ENCODE results near the gene NAA80.
"Not testable (repeated sequence)": the region's sequence is repeated elsewhere in the genome, so short reads cannot be mapped to it uniquely, and the experiment has no call there.

NAA80 gene

DNA sequence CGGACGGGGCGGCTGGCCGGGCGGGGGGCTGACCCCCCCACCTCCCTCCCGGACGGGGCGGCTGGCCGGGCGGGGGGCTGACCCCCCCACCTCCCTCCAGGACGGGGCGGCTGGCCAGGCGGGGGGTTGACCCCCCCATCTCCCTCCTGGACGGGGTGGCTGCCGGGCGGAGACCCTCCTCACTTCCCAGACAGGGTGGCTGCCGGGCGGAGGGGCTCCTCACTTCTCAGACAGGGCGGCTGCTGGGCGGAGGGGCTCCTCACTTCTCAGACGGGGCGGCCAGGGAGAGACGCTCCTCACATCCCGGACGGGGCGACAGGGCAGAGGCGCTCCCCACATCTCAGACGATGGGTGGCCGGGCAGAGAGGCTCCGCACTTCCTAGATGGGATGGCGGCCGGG lies 12.8 kb upstream of the NAA80 start:
- DNase-seq: not testable (repeated sequence)

DNA sequence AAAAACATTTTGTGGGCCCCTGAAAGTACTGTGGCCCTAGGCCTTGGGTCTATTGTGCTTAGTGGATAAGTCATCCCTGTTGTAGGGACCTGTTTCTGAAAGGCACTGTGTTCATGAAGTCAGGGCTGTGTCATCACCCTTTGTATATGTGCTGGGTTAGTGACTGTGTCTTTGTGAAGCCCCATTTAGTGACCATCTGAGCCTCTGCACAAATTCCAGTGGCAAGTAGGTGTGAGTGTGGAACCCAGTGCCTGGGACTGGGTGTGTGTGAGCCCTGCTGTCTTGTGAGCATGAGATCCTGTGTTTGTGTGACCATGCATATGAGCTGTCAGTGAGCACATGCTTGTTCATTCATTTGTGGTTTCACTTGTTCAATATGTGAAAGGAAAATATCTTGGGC lies 5.4 kb upstream of the NAA80 start:
- DNase-seq: no peak

DNA sequence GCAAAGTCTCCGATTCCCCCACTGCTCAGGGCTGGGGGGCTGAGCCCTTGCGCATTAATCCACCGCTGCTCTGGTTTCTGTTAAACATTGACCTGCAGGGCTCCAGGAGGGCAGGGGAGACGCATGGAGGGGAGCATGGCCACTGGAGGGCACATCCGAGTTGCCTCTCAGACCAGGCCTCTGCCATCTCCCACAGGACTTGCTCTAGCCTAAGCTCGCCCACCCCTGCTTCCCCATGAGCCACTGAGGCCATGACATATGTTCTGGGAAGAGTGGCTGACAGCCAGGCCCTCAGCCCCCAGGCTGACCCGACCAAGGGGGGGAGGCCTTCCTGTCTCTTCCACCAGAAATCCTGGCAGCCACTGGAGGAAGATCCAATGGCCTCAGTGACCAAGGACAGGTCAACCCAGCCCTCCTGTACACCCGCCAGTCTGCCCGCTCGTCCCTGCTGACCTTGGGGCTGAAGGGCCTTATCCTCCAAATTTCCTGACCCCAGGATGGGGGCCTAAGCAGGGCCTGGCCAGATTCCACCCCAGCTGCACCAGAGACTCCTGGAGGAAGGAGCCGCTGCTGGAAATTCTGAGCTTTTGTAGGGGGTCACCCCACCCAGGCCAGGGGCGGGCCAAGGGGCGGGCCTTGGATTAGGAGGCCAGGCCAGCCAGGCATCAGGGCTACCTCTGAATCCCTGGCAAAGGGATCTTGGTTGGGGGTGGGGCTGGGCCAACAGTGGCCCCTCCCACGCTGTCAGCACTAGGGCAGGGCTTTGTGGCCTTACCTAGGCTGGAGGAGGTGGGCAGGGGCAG lies 4.0 kb upstream of the NAA80 start, which contains the start of gene HYAL1:
Gene HYAL1 (minus strand): TSS at position 562 of the 803 bp plus-strand sequence. CDS start 618 bp downstream, outside the sequence.
- DNase-seq: no peak

- DNase-seq: no peak
Observed at GRCh38 chr3:50302095-50303012, 3.1 kb upstream of the NAA80 start.

DNA sequence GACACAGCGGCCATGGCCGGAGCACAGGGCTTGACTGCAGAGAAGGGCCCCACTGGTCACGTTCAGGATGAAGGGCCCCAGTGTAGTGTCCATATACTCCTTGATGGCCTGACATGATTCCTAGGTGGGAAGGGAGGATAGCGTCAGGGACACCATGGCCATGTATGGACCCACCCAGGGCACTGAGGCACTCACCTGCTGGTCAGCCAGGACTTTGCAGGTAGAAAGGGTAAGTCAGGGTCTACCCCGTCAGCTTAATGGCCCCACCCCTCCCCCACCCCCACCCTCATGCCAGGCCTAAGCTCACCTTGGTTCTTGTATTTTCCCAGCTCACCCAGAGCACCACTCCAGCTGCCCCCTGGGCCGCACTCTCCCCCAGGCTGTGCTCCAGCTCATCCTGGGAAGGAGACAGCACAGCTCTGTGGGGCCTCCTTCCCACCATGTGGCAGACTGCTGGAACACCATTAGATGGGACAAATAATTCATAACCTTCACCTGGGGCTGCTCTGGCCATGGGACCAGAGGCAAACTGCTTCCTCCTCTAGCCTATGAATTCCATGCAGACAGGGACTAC lies 1.6 kb upstream of the NAA80 start:
- DNase-seq: no peak

- DNase-seq: no peak
Observed at GRCh38 chr3:50299929-50300680, 900 bp upstream of the NAA80 start.

DNA sequence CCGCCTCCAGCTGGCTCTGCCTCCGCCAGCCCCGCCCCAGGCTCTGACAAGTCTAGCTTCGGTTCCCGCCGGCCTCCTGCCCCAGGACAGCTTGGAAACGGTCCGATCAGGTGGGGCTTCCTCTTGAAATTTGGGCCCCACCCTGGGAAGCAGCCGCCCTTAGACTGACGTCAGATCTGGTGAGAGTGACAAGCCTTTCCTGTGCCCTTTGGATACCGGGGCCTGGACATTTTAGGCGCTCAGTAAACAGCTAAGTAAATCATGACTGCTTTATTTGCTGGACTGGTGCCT lies 378 bp upstream of the NAA80 start:
- DNase-seq: no peak

DNA sequence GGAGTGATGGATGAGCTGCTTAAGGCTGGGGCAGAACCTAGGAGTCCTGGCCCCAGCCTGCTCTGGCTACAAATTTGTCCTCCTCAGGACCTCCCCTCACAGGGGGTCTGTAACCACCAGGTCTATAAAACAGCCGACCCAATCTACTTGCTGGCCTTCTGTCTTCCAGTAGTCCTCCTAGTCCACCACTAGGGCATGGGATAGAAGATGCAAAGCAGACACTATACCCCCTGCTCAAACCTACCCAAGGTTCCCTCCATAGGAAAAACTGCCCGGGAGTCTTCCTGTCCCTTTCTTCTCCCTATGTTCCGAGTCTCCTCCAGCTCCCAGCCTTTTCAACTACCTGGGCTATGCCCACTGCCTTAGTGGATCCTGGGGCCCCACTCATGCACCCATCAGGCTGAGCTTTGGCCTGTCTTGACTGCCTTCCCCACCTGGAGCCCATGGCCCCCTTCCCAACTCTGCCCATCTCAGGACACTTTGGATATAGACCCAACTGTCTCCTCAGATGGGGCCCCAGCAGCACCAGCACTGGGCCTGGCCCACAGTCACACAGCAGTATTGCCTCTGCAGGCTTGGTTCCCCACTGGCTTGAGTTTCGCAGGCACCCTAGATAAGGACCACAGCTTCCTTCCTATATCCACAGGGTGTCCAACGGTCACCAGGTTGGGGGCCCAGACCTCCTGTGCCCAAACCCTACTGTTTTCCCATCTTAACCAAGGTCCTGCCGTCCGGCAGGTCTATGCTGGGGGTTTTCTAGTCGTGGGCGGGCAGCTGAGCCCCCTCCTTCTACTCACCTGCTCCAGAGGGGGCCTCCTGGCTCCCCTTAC lies 1.1 kb downstream of the NAA80 start:
- no peak for DNase-seq

GRCh38 chr3:50297384-50297775 lies 1.8 kb downstream of the NAA80 start:
- no peak for DNase-seq

- no peak for DNase-seq
Observed at GRCh38 chr3:50296721-50297383, 2.4 kb downstream of the NAA80 start.

GRCh38 chr3:50295553-50296431 lies 3.4 kb downstream of the NAA80 start:
- DNase-seq: no peak

DNA sequence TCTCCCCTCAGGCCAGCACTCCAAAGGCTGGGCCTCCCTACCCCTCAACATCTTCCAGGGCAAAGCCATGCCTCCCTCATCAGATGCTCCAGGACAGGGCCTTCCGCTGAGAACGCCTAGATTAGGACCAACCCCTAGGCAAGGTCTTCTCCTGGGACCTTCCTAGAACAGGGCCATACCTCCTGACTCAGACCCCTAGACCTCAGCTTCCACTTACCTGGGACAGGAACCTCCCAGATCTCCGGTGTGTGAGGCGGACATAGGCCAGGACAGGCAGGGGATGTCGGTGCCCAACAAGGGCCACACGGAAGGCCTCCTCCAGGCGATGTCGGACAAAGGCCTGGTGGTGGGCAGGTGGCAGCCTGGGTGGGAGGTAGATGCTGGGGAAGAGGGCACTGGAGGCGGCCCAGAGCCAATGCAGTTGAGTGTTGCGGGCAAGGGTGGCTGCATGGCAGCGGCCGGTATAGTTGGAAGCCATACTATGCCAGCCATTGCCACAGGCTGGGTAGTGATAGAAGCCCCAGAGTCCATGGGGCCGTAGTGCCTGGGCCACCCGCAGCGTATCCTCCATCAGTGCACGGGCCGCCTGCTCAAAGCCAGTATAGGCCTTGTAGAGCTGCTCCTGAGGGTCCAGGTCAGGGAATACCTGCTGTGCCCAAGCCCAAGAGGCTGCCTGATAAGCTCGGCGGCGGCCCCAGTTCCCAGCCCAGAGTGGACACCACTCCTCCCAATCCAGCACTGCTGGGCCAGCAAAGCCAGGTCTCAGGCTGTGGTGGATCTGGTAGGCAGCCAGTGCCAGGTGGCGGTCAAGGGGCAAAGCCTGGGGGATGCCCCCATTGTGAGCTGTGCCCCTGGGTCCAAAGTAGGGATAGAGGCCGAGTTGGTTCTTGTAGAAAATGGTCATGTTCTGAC lies 4.5 kb downstream of the NAA80 start:
- no peak for DNase-seq

- DNase-seq: no peak
Observed at GRCh38 chr3:50294089-50294488, 5.1 kb downstream of the NAA80 start.

- no peak for DNase-seq
Observed at GRCh38 chr3:50293079-50293801, 6.0 kb downstream of the NAA80 start.

GRCh38 chr3:50292159-50293078 lies 6.8 kb downstream of the NAA80 start, which contains the start of gene IFRD2:
IFRD2 (minus strand) TSS chr3:50292429; CDS start chr3:50292274, 155 bp downstream.
- peak; percentile 93 for DNase-seq

GRCh38 chr3:50290161-50290641 lies 9.0 kb downstream of the NAA80 start:
- DNase-seq: no peak

- no peak for DNase-seq
Observed at GRCh38 chr3:50289130-50289529, 10.1 kb downstream of the NAA80 start.
